A549 (cell line): ENCODE data around the gene MFAP3L. TPM values are rescaled to one million over a fixed set of nuclear protein-coding genes. Genes with fewer than 3 reads are reported as not detected.

ENCODE experiments used
- ATAC-seq, 2 experiments: fragments of 200-7000 bp in 1 of 2; fragments of >200 bp in 1 of 2; cut with Nextera tagmentation in 1 of 2; cut with Tn5 transposase in 1 of 2; 3 replicates each; pipeline versions ENCODE4 v1.8.0 to v1.9.1; 2018 to 2020; ENCODE audit warnings: mild to moderate bottlenecking in 1 of 2, moderate library complexity in 1 of 2
- CTCF ChIA-PET: fragments of 300-600 bp; sonication (Branson Sonifier 250); formaldehyde crosslinking; extraction: SDS; loops from one replicate; lab custom pipeline; 2021; ENCODE audit warnings: antibody characterized with exemption, inconsistent platforms; lab: Yijun Ruan, JAX
- POLR2A ChIA-PET: fragments of 350-600 bp; formaldehyde crosslinking; extraction: SDS; loops from one replicate; lab custom pipeline; 2021; ENCODE audit warnings: antibody characterized with exemption, inconsistent platforms; lab: Yijun Ruan, JAX
- DNase-seq, 2 experiments: peaks; one replicate each; pipeline versions ENCODE4 v3.0.0 to v3.0.0-alpha.2; 2011 to 2016; ENCODE audit warnings: low read depth in 1 of 2, low spot score in 1 of 2
- FAIRE-seq: peaks from 2 replicates; lab custom pipeline; 2011; peaks lifted over from hg19 to GRCh38; lab: Jason Lieb, UNC
- H3K27ac ChIP-seq, 2 experiments: fragments of >200 bp; sonication (Bioruptor Twin); formaldehyde crosslinking; 3 replicates each; pipeline ENCODE4 v1.5.1; 2016 to 2017
- H3K4me1 ChIP-seq: fragments of >200 bp; sonication (Bioruptor Twin); formaldehyde crosslinking; 3 replicates; pipeline ENCODE4 v1.6.1; 2016
- H3K4me2 ChIP-seq: fragments of >200 bp; sonication (Bioruptor Twin); formaldehyde crosslinking; 3 replicates; pipeline ENCODE4 v1.6.1; 2016
- H3K4me3 ChIP-seq: fragments of >200 bp; sonication (Bioruptor Twin); formaldehyde crosslinking; 3 replicates; pipeline ENCODE4 v1.5.1; 2016
- H3K9me3 ChIP-seq: fragments of >200 bp; sonication (Bioruptor Twin); formaldehyde crosslinking; 3 replicates; pipeline ENCODE4 v1.6.1; 2016
- CHD4 ChIP-seq: fragments of 200-600 bp; sonication (generic); IDR thresholded peaks from 2 replicates; pipeline ENCODE4 v1.6.1; 2016; ENCODE audit warnings: antibody characterized with exemption, mild to moderate bottlenecking, borderline replicate concordance
- EHMT2 ChIP-seq: fragments of 200-600 bp; sonication (generic); IDR thresholded peaks from 2 replicates; pipeline ENCODE4 v1.6.1; 2016; ENCODE audit warnings: antibody characterized with exemption, low read depth, mild to moderate bottlenecking, moderate library complexity
- ESRRA ChIP-seq: fragments of 150-350 bp; IDR thresholded peaks from 2 replicates; pipeline ENCODE4 v1.6.1; 2014; ENCODE audit warnings: mild to moderate bottlenecking, low read length, borderline replicate concordance
- FOSL2 ChIP-seq, 2 experiments: fragments of 450-650 bp in 1 of 2; fragments of >200 bp in 1 of 2; sonication (Bioruptor Twin) in 1 of 2; formaldehyde crosslinking; IDR thresholded peaks; 2 replicates each; pipeline versions ENCODE4 v1.5.0 to v1.6.1; 2016 to 2020; ENCODE audit warnings: mild to moderate bottlenecking in 1 of 2, moderate library complexity in 1 of 2
- HDAC2 ChIP-seq: fragments of 200-600 bp; sonication (generic); IDR thresholded peaks from 2 replicates; pipeline ENCODE4 v1.6.1; 2016
- HOXA7 ChIP-seq: fragments of 250-450 bp; sonication (Bioruptor Pico); IDR thresholded peaks from 2 replicates; pipeline ENCODE4 v1.5.0; 2020; ENCODE audit warnings: mild to moderate bottlenecking, moderate library complexity
- HOXB13 ChIP-seq: fragments of 250-450 bp; sonication (Bioruptor Pico); IDR thresholded peaks from 2 replicates; pipeline ENCODE4 v1.5.0; 2020; ENCODE audit warnings: low read depth, mild to moderate bottlenecking, moderate library complexity
- JUN ChIP-seq, 2 experiments: fragments of >200 bp; sonication (Bioruptor Twin); formaldehyde crosslinking; IDR thresholded peaks; 2 replicates in 1 of 2; 3 replicates in 1 of 2; pipeline ENCODE4 v1.6.1; 2016 to 2017
- KDM5A ChIP-seq: fragments of 200-600 bp; sonication (generic); IDR thresholded peaks from 2 replicates; pipeline ENCODE4 v1.6.1; 2016; ENCODE audit warnings: antibody characterized with exemption, mild to moderate bottlenecking
- MAFK ChIP-seq: fragments of 450-650 bp; IDR thresholded peaks from 2 replicates; pipeline ENCODE4 v1.6.1; 2014; ENCODE audit not compliant: partially characterized antibody
- MAZ ChIP-seq: fragments of 150-350 bp; IDR thresholded peaks from 2 replicates; pipeline ENCODE4 v1.6.1; 2014; ENCODE audit warnings: antibody characterized with exemption, low read depth, low read length, borderline replicate concordance
- MYC ChIP-seq: IDR thresholded peaks from 2 replicates; pipeline ENCODE4 v1.6.1; 2012; ENCODE audit warnings: mild to moderate bottlenecking, inconsistent platforms, low read length, improper control_type of control experiment, borderline replicate concordance
- NFE2L2 ChIP-seq: fragments of 150-350 bp; conservative IDR thresholded peaks from 2 replicates; pipeline ENCODE4 v1.6.1; 2014; ENCODE audit warnings: low read length
- NR3C1 ChIP-seq: fragments of >200 bp; sonication (Bioruptor Twin); formaldehyde crosslinking; IDR thresholded peaks from 3 replicates; pipeline ENCODE4 v1.6.1; 2017
- PHF8 ChIP-seq: fragments of 200-600 bp; sonication (generic); IDR thresholded peaks from 2 replicates; pipeline ENCODE4 v1.6.1; 2016; ENCODE audit warnings: low read depth, mild to moderate bottlenecking, antibody characterized with exemption, moderate library complexity, borderline replicate concordance
- RNF2 ChIP-seq: fragments of 200-600 bp; sonication (generic); IDR thresholded peaks from 2 replicates; pipeline ENCODE4 v1.6.1; 2016; ENCODE audit warnings: low read depth, mild to moderate bottlenecking, antibody characterized with exemption, moderate library complexity, borderline replicate concordance
- SMC3 ChIP-seq: fragments of >200 bp; sonication (Bioruptor Twin); formaldehyde crosslinking; IDR thresholded peaks from 3 replicates; pipeline ENCODE4 v1.6.1; 2018; ENCODE audit warnings: inconsistent platforms
- WGBS: methylation state at CpG from one replicate; pipeline ENCODE4 v1.1.6; 2017; ENCODE audit errors: missing lambda C conversion rate; 5-methylcytosine and 5-hydroxymethylcytosine counted together
- polyA plus RNA-seq, 4 experiments: library from polyadenylated mRNA; depleted of rRNA in 3 of 4; stranded (reverse); fragments of >200 nt; fragmentation: RNase III in 1 of 4; extraction: RNeasy Plus Mini Kit Qiagen cat#74134 plus additional on column Dnase treatment in 1 of 4; gene quantifications; 2 replicates in 3 of 4; 3 replicates in 1 of 4; pipeline ENCODE4 v1.2.3, GENCODE V29; 2011 to 2017
- TF ChIP-seq, protein P1 (sequence below): fragments of >200 bp; sonication (Bioruptor Twin); formaldehyde crosslinking; IDR thresholded peaks from 3 replicates; pipeline ENCODE4 v1.6.1; 2016
- TF ChIP-seq, protein P2 (sequence below): IDR thresholded peaks from 2 replicates; pipeline ENCODE4 v1.6.1; 2012

The MFAP3L gene
- polyA plus RNA-seq, 2 of the 4 experiments (the other 2 are of a cell fraction): 7.0 to 7.5 TPM

DNA sequence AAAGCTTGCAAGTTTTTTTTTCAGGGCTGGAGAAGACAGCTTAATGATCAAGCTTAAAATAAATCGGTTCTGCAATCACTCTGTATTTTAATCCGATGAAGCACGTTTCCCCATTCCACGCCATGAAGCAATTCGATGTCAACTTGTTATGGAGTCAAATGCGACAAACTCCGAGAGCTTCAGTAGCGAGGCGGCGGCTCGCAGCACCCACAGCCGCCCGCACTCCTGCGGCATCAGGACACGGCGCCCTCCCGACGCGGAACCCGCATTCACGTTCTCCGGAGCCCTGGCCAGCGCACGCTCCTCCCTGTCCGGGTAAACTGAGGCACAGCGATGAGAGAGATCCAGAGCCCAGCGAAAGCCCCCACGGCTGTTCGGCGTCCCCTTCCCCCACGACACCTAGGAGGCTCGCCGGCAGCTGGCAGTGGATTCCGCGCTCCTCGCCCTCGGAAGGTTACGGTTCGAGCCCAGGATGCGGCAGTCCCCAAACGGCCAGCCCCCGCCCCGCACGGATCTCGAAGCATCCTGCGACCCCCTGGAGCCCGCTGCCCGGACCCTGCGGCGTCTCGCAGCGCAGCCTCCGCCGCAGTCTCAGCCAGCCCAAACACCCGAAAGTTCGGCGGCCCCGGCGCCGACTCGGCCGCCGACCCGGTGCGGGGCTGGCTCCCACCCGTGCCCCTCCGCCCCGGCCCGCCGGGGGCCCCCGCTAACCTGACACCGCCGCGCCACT, 507 bp downstream of the MFAP3L start:
- POLR2A ChIA-PET: interaction anchor here (1.5 to 2.1 kb wide), 4 partner anchors 56 to 413 kb away, joined by 5 to 7 read pairs (median 6); partner anchors contain the start of gene NEK1
- TF ChIP-seq, protein P1, sequence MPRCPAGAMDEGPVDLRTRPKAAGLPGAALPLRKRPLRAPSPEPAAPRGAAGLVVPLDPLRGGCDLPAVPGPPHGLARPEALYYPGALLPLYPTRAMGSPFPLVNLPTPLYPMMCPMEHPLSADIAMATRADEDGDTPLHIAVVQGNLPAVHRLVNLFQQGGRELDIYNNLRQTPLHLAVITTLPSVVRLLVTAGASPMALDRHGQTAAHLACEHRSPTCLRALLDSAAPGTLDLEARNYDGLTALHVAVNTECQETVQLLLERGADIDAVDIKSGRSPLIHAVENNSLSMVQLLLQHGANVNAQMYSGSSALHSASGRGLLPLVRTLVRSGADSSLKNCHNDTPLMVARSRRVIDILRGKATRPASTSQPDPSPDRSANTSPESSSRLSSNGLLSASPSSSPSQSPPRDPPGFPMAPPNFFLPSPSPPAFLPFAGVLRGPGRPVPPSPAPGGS: no peak
- 0 out of 2 replicates have a peak, but pooled peaks have one; percentile 20 for TF ChIP-seq RNF2
- TF ChIP-seq, all 56 proteins: peak for 1
- Histone ChIP-seq H3K4me3 (peak overlapping the region; percentile 98), H3K9me3 (peaks cover 9% of the 10 kb centered on the region; the same call in 2 of the 3 replicates), H3K4me2 (peak overlapping the region; percentile 73), H3K27ac (peak overlapping the region; percentile 84 to 100), H3K4me1 (no peaks in the 10 kb centered on the region)
- FAIRE-seq (no peak), ATAC-seq (no peak; a peak in 1 of 6 replicates), DNase-seq (peak; percentile 3 to 7)
- WGBS: 26% methylated on average over 21 of the region's 74 CpGs
- CTCF ChIA-PET: interaction anchor here (1.0 to 4.7 kb wide), 3 partner anchors 16 to 215 kb away, joined by 4 to 20 read pairs (median 4); no protein-coding TSS in a partner anchor

DNA sequence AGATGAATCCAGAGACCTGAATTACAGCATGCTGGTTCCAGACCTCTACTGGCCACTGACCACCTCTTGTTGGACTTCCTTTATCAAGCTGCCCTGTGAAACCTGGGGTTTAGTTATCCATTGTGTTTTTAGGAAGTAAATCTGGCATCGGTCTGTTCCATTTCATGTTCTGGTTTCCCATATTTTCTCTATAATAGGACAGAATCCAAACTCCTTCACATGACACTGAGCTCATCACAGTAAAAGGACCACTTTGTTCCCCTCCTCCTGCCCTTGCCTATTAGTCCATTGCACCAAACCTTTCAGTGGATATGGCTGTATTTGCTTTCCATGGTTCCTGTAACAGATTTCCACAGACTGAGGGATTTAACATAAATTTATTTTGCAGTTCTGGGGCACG, 4.0 kb downstream of the MFAP3L start:
- ChIA-PET POLR2A (no interaction called here), CTCF (interaction anchor here (3.2 kb wide), 1 partner anchor 212 kb away, joined by 17 read pairs; no protein-coding TSS in a partner anchor)
- Histone ChIP-seq H3K4me3 (no peak overlapping the region), H3K9me3 (no peaks in the 10 kb centered on the region), H3K4me1 (no peaks in the 10 kb centered on the region), H3K4me2 (no peak overlapping the region), H3K27ac (no peak overlapping the region)
- DNase-seq: no peak
- TF ChIP-seq HDAC2 (no peak), PHF8 (no peak), MAFK (no peak), MAZ (no peak), NFE2L2 (no peak), HOXB13 (CRISPR knock-in tag) (no peak), MYC (no peak), NR3C1 (no peak), ESRRA (no peak), EHMT2 (no peak), KDM5A (no peak), CHD4 (no peak), SMC3 (no peak), FOSL2 (IDR thresholded peaks at IDR 0.05) (no peak), FOSL2 (CRISPR knock-in tag; IDR thresholded peaks at IDR 0.05) (no peak), HOXA7 (CRISPR knock-in tag) (no peak), JUN (IDR thresholded peaks at IDR 0.05) (no peak), RNF2 (no peak)
- TF ChIP-seq, protein P2, sequence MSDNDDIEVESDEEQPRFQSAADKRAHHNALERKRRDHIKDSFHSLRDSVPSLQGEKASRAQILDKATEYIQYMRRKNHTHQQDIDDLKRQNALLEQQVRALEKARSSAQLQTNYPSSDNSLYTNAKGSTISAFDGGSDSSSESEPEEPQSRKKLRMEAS: no peak
- FAIRE-seq: no peak
- no peak for ATAC-seq
- WGBS: 92% methylated on average over 2 of the region's 2 CpGs

DNA sequence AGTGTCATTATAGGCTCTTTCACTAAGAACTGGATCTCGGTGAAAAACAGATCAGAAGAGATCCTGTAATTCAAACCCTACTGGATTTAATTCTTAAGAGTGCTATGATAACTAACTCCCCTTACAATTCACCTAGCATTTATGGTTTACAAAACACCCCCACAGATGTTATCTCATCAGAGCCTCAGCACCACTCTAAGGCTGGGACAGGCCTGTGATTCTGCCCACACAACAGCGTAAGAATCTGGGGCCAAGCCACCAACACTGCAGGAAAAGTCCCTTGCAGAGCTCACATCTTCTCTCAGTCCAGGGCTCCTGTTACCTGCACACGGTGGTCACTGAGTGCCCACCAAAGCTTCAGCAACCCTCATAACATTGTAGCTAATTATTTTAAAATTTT, 8.9 kb downstream of the MFAP3L start:
- 75% methylated on average over 3 of the region's 3 CpGs for WGBS
- H3K4me2 ChIP-seq: no peak overlapping the region
- ChIA-PET POLR2A (no interaction called here), CTCF (interaction anchor here (1.5 kb wide), 1 partner anchor 10 kb away, joined by 4 read pairs; no protein-coding TSS in a partner anchor)
- no peak overlapping the region for H3K4me3 ChIP-seq
- no peak overlapping the region for H3K27ac ChIP-seq
- ATAC-seq (no peak), DNase-seq (no peak), FAIRE-seq (no peak)
- TF ChIP-seq CHD4: no peak
- H3K9me3 ChIP-seq: no peaks in the 10 kb centered on the region
- no peaks in the 10 kb centered on the region for H3K4me1 ChIP-seq
